ENCODE measurements around the gene HOGA1. TPM values are rescaled to one million over a fixed set of nuclear protein-coding genes. Genes with fewer than 3 reads are reported as not detected.
"Not testable (repeated sequence)": the region's sequence is repeated elsewhere in the genome, so short reads cannot be mapped to it uniquely, and the experiment has no call there.

HOGA1 gene
- total and polyA plus RNA-seq, 7 donors: 0.26 to 1.2 (median 0.71) TPM; not detected in 4

- DNase-seq; H3K4me3 ChIP-seq; intact Hi-C loops (cut with DNase I); H3K27me3 ChIP-seq; H3K36me3 ChIP-seq; H3K9me3 ChIP-seq; H3K4me1 ChIP-seq: not testable (repeated sequence)
- WGBS, 2 donors: 92% methylated on average over 12 of the region's 12 CpGs
- peak overlapping the region in 1 of 4 donors; percentile 14 for H3K27ac ChIP-seq
These were observed 22.7 kb upstream of the HOGA1 start for GRCh38 chr10:97561386-97562077.

- DNase-seq; intact Hi-C loops (cut with DNase I); H3K4me1 ChIP-seq; H3K27me3 ChIP-seq; H3K4me3 ChIP-seq; H3K27ac ChIP-seq; H3K36me3 ChIP-seq; H3K9me3 ChIP-seq: not testable (repeated sequence)
- 75 to 90% methylated on average over 5 of the region's 5 CpGs for WGBS, 2 donors
These were observed 21.9 kb upstream of the HOGA1 start for GRCh38 chr10:97562329-97562728.

GRCh38 chr10:97563337-97563736, 20.9 kb upstream of the HOGA1 start:
- intact Hi-C loops (cut with DNase I): no loop called here
- WGBS, 2 donors: 92 to 94% methylated on average over 4 of the region's 4 CpGs
- no peaks in the 10 kb centered on the region for H3K9me3 ChIP-seq
- TF ChIP-seq POLR2A (IDR thresholded peaks at IDR 0.05) (no peak), EP300 (IDR thresholded peaks at IDR 0.05) (no peak), CTCF (IDR thresholded peaks at IDR 0.05) (no peak), POLR2AphosphoS5 (IDR thresholded peaks at IDR 0.05) (no peak)
- no peaks in the 10 kb centered on the region for H3K4me1 ChIP-seq
- H3K27me3 ChIP-seq: no peaks in the 10 kb centered on the region
- H3K27ac ChIP-seq: no peak overlapping the region
- H3K36me3 ChIP-seq: peaks cover 0 to 8% (median 0%) of the 10 kb centered on the region in 4 donors
- no peak for DNase-seq
- no peak overlapping the region for H3K4me3 ChIP-seq

- TF ChIP-seq POLR2A (IDR thresholded peaks at IDR 0.05) (no peak), CTCF (IDR thresholded peaks at IDR 0.05) (no peak), EP300 (IDR thresholded peaks at IDR 0.05) (no peak), POLR2AphosphoS5 (IDR thresholded peaks at IDR 0.05) (no peak)
- 90 to 91% methylated on average over 4 of the region's 4 CpGs for WGBS, 2 donors
- Histone ChIP-seq H3K9me3 (no peaks in the 10 kb centered on the region), H3K27ac (no peak overlapping the region), H3K36me3 (peaks cover 0 to 20% (median 0%) of the 10 kb centered on the region in 4 donors), H3K4me1 (no peaks in the 10 kb centered on the region), H3K27me3 (no peaks in the 10 kb centered on the region), H3K4me3 (no peak overlapping the region)
- intact Hi-C loops (cut with DNase I): no loop called here
- no peak for DNase-seq
These were observed 19.4 kb upstream of the HOGA1 start for GRCh38 chr10:97564776-97565175.

GRCh38 chr10:97566336-97566996, 17.7 kb upstream of the HOGA1 start:
- WGBS, 2 donors: 95 to 96% methylated on average over 2 of the region's 2 CpGs
- Histone ChIP-seq H3K36me3 (peaks cover 0 to 34% (median 5%) of the 10 kb centered on the region in 4 donors), H3K27ac (no peak overlapping the region), H3K9me3 (no peaks in the 10 kb centered on the region), H3K4me1 (no peaks in the 10 kb centered on the region), H3K4me3 (no peak overlapping the region), H3K27me3 (no peaks in the 10 kb centered on the region)
- DNase-seq: no peak
- intact Hi-C loops (cut with DNase I): no loop called here
- no peak for TF ChIP-seq EP300 (IDR thresholded peaks at IDR 0.05)
- no peak for TF ChIP-seq POLR2A (IDR thresholded peaks at IDR 0.05)
- TF ChIP-seq POLR2AphosphoS5 (IDR thresholded peaks at IDR 0.05): no peak
- no peak for TF ChIP-seq CTCF (IDR thresholded peaks at IDR 0.05)

Data from sigmoid colon (tissue), 7 donors.